ENCODE results near the gene KIF2A. TPM values are rescaled to one million over a fixed set of nuclear protein-coding genes. Genes with fewer than 3 reads are reported as not detected.
A peak's percentile ranks its signal among the peaks of the same experiment; 100 is the strongest.

The KIF2A gene
- total RNA-seq, 1 experiment from 2014 or later: 76.3 TPM

GRCh38 chr5:62328772-62329491, 22.9 kb downstream of the KIF2A start:
- no peak for DNase-seq (ENCODE audit: low spot score)

DNA sequence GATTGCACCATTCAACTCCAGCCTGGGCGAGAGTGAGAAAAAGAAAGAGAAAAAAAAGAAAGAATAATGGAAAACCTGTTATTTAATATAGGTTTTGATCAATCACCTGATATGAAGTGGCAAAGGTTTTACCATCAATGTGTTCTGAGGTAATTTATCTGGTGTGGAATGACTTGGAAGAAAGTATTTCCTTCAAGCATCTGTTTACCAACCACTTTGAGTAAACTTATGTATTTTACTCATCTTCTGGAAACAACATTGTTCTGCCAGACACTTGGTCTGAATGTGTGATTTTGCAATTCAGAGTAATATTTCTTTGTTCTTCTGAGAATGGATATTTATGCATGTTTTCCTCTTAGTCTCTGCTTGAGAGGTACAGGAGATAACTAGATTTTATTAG, 24.3 kb downstream of the KIF2A start:
- no peak for DNase-seq (ENCODE audit: low spot score)

GRCh38 chr5:62331921-62332320, 25.9 kb downstream of the KIF2A start:
- DNase-seq (ENCODE audit: low spot score): no peak

DNA sequence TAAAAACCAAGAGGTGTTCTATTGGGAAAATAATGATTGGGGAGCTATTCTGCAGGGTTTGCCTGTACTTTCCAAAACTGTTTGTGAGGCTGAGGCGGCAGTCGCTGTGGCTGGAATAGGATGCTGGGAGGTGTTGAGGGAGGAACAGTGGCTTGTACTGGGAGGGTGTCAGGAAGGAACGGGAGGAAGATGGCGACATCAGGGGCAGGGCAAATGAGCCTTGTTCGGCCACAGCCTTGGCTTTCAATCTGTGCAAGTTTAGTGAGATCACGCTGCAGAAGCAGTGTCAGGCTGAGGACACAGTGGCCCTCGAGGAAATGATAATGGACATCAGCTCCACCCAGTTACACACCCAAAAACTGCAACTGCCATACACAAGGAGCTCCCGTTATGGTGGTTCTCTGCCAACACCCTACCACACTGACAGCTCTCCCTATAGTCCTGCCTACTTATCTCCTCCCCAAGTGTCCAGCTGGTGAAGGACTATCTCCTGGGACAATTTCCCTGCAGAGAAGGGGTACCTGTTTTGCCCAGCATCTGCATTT, 27.3 kb downstream of the KIF2A start:
- DNase-seq (ENCODE audit: low spot score): no peak

DNA sequence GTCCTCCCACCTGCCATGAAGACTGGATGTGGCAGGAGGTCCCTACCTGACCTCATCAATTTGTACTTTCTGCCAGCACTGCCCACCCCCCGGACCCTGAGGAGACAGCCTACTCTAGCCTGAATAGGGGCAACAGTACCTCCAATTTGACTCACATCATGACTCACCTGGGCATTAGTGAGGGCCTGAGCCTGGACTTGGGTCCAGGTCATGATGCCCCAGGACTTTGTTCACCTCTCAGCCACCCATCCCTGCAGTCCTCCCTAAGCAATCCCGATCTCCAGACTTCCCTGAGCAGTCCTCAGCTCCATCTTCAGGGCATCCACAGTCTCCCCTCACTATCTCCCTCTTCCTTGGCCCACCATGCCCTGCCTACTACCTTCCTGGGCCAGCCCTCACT, 28.1 kb downstream of the KIF2A start:
- DNase-seq (ENCODE audit: low spot score): no peak

DNA sequence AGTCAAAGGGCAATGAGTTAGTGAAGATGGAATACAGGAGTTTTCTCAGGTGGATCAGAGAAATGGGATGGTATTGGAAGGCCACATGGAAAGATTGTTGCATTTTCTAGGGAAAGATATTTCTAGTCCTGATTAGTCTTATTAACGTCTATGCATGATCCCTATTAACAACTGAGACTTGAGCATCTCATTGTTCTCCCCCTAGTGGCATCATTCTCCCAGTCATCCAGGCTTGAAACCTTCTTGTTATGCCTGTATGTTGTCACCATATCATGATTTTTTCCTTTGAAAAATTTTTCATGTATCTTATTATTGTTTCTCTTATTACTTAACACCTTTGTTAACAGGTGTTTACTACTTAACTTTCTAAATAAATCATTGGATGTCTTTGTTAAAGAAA, 34.4 kb downstream of the KIF2A start:
- no peak for DNase-seq (ENCODE audit: low spot score)

DNA sequence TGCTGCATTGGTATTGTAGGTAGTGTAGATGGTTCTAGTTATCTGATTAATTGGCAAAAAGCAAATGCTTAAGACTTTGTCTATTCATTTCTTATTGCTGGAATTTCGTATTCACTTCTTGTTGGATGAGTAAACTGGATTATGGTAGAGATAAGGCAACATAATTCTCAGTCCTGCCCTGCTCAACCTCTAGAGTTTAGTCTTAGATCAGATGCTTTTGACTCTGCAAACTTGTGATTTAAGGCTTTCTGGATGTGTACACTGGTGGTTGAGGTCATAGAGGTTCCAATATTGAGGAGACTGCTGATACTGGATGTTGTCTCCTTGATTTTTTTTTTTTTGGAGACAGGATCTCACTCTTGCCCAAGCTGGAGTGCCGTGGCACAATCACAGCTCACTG, 35.0 kb downstream of the KIF2A start:
- no peak for DNase-seq (ENCODE audit: low spot score)

GRCh38 chr5:62341783-62342475, 35.9 kb downstream of the KIF2A start:
- DNase-seq (ENCODE audit: low spot score): no peak

GRCh38 chr5:62342476-62342837, 36.5 kb downstream of the KIF2A start:
- DNase-seq (ENCODE audit: low spot score): no peak

DNA sequence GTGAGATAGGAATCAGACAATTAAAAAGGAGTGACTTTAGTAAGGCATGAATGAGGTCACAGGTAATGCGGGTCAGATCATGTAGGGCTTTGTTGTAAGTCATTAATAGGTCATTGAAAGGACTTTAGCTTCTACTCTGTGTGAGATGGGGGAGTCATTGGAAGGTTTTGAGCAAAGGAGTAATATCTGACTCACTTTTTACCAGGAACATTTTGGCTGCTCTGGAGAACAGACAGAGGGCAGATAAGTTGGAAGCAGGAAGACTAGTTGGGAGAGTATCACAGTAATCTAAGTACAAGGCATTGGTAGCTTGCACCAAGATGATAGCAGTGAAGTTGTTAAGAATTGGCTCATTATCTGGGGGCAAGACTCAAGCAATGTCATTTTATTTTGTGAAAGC, 37.4 kb downstream of the KIF2A start:
- no peak for DNase-seq (ENCODE audit: low spot score)

DNA sequence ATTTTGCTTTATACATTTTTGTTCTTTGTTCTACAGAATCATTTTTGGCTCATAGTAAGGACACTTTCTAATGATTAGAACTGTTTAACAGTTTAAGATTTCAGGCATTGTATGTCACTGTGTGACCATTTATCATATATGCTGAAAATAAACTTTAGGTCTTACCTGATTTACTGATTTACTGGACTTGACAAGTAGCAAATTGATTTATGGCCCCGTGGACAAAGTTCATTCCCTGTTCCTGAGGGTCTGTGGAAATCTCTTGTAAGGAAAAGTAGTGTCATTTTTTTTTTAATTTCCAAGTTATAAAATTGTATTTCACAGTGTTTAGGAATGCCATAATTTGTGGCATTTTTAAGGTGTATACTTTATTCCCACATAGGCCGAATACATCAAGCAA, 40.7 kb downstream of the KIF2A start:
- DNase-seq (ENCODE audit: low spot score): no peak

DNA sequence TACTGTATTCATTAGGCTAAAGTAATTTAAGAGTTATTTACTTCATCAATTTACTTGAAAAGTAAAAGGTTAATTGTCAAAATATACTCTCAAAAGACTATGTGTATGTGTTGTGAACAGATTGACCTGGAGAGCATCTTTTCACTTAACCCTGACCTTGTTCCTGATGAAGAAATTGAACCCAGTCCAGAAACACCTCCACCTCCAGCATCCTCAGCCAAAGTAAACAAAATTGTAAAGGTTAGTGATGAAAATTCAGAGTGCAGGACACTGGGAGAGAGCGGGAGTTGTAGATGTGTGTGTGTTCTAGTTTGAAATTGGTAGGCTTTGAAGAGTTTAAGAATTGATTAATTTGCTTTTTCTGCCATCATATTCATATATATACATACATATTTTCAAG, 41.9 kb downstream of the KIF2A start:
- DNase-seq (ENCODE audit: low spot score): no peak

DNA sequence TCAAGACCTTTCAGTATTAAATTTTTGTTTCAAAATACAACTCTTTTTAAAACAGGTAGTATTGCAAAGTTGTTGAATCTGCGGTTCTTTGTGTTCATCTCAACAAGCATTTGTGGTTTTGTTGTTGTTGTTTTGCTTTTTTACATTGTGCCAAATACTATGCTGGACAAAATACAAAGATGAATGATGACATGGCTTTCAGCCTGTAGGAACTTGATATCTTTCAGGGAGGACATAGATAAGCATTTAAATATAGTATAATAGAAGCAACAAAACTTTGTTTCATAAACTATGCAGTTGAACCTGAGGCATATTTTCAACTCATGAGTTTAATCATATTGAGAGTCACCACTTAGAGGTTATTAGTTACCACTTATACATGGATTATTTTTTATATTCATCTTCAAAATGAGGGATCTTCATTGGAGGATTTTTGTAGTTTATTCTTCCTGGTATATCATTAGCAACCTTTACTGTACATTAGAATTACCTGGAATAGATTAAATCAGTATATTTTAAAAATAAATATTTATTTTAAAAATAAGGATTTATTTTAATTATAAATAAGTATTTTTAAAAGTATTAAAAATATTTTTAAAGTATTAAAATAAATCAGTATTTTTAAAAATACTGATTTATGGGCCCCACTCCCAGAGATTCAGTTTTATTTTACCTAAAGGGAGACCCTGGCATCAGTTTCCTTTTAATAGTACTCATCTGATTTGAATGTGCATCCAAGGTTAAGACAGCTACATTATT, 42.9 kb downstream of the KIF2A start:
- DNase-seq (ENCODE audit: low spot score): no peak

DNA sequence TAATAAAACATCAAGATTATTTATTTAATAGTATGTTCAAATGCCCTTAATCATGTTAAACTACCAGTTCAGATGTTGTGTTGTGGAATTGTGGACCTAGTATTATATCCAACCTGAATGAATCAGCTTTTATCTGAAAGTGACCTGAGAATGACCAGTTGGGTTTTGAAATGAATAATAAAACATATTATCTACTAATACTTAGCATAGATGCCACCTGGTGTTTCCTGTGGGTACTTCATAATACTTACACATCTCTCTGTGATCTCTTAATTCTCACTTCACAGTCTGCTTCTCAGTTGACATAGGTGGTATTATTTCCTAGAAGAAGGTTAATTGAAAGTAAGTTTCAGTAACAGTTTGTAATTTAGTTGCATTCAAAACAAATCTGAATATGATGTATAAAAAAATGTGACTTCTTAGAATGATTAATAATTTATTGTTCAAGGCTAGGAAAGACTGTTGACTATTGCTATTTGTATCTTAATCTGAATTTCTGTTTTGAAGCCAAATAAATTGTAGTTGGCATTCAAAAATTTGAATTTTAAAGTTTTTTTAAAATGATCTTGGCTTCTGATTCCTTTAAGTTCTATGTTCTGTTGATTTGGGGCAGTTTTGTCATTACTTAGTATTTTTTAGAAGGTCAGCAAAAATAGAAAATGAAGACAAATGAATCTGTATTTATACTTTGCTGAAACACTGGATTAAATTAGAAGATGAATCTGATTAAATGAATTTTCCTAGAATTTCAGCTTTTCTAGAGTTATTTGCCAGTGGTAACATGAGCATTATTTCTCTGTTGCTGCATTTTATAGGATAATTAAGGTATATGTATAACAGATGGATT, 48.2 kb downstream of the KIF2A start:
- peak; percentile 69 for DNase-seq (ENCODE audit: low spot score)

GRCh38 chr5:62362701-62363100, 56.7 kb downstream of the KIF2A start:
- no peak for DNase-seq (ENCODE audit: low spot score)

GRCh38 chr5:62369039-62369438, 63.0 kb downstream of the KIF2A start:
- no peak for DNase-seq (ENCODE audit: low spot score)

DNA sequence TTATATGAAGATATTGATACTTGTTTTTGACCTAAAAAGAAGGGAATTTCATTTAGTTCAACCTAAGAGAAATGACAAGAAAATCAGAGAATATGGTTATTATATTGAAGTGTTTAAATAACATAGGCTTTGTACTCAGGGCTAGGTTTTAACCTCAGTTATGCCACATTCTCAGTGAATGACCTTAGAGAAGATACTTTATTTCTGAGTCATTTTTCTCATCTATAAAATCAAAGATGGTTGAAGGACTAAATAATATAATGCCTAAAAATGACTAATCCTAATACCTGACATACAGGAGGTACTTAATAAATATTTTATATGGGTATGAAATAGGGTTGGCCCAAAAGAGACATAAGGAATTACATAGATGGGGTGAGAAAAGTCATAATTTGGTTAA, 65.4 kb downstream of the KIF2A start:
- no peak for DNase-seq (ENCODE audit: low spot score)

DNA sequence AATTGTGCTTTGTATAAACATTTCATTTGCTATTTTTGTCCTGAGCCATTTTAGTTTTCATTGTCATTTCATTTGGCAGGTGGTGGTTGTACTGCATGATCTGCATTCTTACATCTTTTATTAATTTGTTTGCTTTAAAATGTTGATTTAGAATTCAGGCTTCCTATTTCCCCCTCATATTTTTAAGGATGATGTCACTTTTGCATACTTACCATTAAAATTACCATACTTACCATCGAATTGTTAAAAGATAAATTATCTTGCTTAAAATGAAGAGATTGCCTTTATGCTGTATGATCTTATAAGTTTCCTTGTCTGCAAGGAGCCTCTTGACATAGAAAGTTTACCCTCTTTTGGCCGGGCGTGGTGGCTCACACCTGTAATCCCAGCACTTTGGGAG, 66.6 kb downstream of the KIF2A start:
- DNase-seq (ENCODE audit: low spot score): no peak

- DNase-seq (ENCODE audit: low spot score): no peak
These were observed 67.4 kb downstream of the KIF2A start for GRCh38 chr5:62373382-62373781.

GRCh38 chr5:62374090-62374489, 68.1 kb downstream of the KIF2A start:
- no peak for DNase-seq (ENCODE audit: low spot score)

DNA sequence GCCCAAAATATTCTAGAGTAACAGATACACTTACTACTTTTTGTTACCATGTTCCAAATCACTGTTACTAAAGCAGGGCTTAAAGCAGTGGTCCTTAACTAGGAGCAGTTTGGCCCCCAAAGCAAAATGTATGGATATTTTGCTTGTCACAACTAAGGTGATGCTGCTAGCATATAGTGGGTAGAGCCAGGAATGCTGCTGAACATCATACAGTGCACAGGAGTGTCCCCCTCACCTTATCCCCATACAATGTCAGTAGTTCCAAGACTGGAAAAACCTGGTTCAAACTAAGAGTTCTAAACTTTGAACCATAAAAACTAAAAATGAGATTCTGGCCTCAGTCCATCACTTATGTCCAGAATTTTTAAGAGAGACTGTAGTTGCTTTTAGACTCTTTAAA, 69.6 kb downstream of the KIF2A start:
- DNase-seq (ENCODE audit: low spot score): no peak

- DNase-seq (ENCODE audit: low spot score): peak; percentile 64
These were observed 70.1 kb downstream of the KIF2A start for GRCh38 chr5:62376064-62376463.

All from A172 (cell line).